ENCODE data around the gene PRG2. TPM values are rescaled to one million over a fixed set of nuclear protein-coding genes. Genes with fewer than 3 reads are reported as not detected.

PRG2 gene
- total and polyA plus RNA-seq, 9 of the 15 experiments (the other 6 are each of a cell fraction or from before 2014, with no cell fraction given): 1.8 to 78.0 (median 26.6) TPM

- TF ChIP-seq, protein P1, sequence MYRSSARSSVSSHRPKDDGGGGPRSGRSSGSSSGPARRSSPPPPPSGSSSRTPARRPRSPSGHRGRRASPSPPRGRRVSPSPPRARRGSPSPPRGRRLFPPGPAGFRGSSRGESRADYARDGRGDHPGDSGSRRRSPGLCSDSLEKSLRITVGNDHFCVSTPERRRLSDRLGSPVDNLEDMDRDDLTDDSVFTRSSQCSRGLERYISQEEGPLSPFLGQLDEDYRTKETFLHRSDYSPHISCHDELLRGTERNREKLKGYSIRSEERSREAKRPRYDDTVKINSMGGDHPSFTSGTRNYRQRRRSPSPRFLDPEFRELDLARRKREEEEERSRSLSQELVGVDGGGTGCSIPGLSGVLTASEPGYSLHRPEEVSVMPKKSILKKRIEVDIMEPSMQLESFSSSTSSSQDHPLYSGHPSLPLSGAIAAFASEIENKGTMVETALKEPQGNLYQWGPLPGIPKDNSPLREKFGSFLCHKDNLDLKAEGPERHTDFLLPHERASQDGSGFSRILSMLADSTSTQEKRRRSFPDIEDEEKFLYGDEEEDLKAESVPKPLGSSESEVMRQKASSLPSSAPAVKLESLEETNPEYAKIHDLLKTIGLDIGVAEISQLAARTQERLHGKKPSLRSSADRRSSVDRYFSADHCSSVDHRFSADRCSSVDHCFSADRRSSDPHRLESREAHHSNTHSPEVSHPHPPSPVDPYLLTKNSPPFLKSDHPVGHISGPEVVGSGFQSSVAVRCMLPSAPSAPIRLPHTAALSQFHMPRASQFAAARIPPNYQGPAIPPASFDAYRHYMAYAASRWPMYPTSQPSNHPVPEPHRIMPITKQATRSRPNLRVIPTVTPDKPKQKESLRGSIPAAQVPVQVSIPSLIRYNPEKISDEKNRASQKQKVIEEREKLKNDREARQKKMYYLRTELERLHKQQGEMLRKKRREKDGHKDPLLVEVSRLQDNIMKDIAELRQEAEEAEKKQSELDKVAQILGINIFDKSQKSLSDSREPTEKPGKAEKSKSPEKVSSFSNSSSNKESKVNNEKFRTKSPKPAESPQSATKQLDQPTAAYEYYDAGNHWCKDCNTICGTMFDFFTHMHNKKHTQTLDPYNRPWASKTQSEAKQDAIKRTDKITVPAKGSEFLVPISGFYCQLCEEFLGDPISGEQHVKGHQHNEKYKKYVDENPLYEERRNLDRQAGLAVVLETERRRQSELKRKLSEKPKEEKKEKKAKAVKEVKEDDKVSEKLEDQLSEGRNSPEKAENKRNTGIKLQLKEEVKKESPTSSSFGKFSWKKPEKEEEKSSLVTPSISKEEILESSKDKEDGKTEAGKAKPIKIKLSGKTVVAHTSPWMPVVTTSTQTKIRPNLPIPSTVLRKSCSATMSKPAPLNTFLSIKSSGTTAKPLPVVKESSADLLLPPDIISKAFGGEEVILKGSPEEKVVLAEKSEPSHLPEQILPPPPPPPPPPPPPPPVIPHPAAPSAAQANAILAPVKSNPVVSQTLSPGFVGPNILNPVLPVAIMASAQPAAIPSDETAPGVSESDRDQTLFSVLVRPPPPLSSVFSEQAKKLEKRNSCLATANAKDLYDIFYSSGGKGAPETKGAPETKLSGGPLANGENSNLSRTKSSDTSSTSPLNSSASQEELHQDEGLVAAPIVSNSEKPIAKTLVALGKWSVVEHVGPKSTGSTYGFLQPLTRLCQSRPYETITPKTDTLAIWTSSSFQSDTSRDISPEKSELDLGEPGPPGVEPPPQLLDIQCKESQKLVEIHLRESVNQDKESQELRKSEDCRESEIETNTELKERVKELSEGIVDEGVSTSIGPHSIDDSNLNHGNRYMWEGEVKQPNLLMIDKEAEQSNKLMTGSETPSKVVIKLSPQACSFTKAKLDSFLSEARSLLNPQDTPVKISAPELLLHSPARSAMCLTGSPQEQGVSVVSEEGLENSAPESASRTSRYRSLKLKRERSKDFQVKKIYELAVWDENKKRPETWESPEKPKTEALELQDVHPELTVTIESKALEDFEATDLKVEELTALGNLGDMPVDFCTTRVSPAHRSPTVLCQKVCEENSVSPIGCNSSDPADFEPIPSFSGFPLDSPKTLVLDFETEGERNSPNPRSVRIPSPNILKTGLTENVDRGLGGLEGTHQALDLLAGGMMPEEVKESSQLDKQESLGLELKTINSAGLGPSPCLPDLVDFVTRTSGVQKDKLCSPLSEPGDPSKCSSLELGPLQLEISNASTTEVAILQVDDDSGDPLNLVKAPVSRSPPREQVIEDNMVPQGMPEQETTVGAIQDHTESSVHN (IDR thresholded peaks at IDR 0.05; ENCODE audit: borderline replicate concordance in 1 of 2, low read depth in 1 of 2): no peak
- TF ChIP-seq RFX5 (IDR thresholded peaks at IDR 0.05; ENCODE audit: low read depth, low read length) (no peak), HIVEP1 (CRISPR knock-in tag; IDR thresholded peaks at IDR 0.05) (no peak), FOXP4 (CRISPR knock-in tag; IDR thresholded peaks at IDR 0.05; ENCODE audit: borderline replicate concordance) (no peak), MAX (CRISPR knock-in tag; IDR thresholded peaks at IDR 0.05) (no peak), CBX5 (IDR thresholded peaks at IDR 0.05; ENCODE audit: borderline replicate concordance, low read depth) (no peak), CEBPB (tag; IDR thresholded peaks at IDR 0.05) (no peak)
- TF ChIP-seq, protein P2, sequence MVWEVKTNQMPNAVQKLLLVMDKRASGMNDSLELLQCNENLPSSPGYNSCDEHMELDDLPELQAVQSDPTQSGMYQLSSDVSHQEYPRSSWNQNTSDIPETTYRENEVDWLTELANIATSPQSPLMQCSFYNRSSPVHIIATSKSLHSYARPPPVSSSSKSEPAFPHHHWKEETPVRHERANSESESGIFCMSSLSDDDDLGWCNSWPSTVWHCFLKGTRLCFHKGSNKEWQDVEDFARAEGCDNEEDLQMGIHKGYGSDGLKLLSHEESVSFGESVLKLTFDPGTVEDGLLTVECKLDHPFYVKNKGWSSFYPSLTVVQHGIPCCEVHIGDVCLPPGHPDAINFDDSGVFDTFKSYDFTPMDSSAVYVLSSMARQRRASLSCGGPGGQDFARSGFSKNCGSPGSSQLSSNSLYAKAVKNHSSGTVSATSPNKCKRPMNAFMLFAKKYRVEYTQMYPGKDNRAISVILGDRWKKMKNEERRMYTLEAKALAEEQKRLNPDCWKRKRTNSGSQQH (CRISPR knock-in tag; IDR thresholded peaks at IDR 0.05): no peak
Measured at GRCh38 chr11:57363131-57364080, 27.0 kb downstream of the PRG2 start (continued).

All from K562 (cell line).